H1 (cell line): ENCODE results near the gene CASS4.

ENCODE experiments used
- CEBPB ChIP-seq: IDR thresholded peaks from 2 replicates; pipeline ENCODE4 v1.6.1; 2012; ENCODE audit warnings: low read depth, low read length
- EZH2 ChIP-seq: fragments of 200-600 bp; sonication (generic); IDR thresholded peaks from 2 replicates; pipeline ENCODE4 v1.7.1; 2012; ENCODE audit warnings: low read depth, mild to moderate bottlenecking, moderate library complexity, low read length, inconsistent platforms; ENCODE audit not compliant: severe bottlenecking
- FOSL1 ChIP-seq: IDR thresholded peaks from 2 replicates; pipeline ENCODE4 v1.6.1; 2011; ENCODE audit warnings: mild to moderate bottlenecking, low read depth, low read length, moderate library complexity; ENCODE audit not compliant: insufficient read depth
- HDAC2 ChIP-seq, 2 experiments: fragments of 300-600 bp in 1 of 2; sonication (generic) in 1 of 2; IDR thresholded peaks; 2 replicates each; pipeline ENCODE4 v1.6.1; 2011 to 2012; ENCODE audit warnings: low read depth in 2 of 2, low read length in 2 of 2, mild to moderate bottlenecking in 2 of 2, moderate library complexity in 2 of 2, borderline replicate concordance in 1 of 2, inconsistent platforms in 1 of 2
- KDM1A ChIP-seq: fragments of 200-600, 300-600 bp; sonication (generic); IDR thresholded peaks from 2 replicates; pipeline ENCODE4 v1.7.1; 2016; ENCODE audit warnings: mild to moderate bottlenecking, low read length, borderline replicate concordance
- POLR2A ChIP-seq, 2 experiments: IDR thresholded peaks; 1 replicate in 1 of 2; 2 replicates in 1 of 2; pipeline ENCODE4 v1.6.1; 2011; ENCODE audit warnings: low read depth in 2 of 2, low read length in 2 of 2, mild to moderate bottlenecking in 2 of 2; ENCODE audit errors: control extremely low read depth in 1 of 2
- POLR2AphosphoS5 ChIP-seq: IDR thresholded peaks from 2 replicates; pipeline ENCODE4 v1.6.1; 2011; ENCODE audit warnings: low read depth, low read length
- RAD21 ChIP-seq, 2 experiments: IDR thresholded peaks in 1 of 2; conservative IDR thresholded peaks in 1 of 2; 2 replicates each; pipeline ENCODE4 v1.6.1; 2011; ENCODE audit warnings: low read depth in 2 of 2, low read length in 2 of 2, improper control_type of control experiment in 1 of 2, inconsistent platforms in 1 of 2, mild to moderate bottlenecking in 1 of 2, moderate library complexity in 1 of 2
- SIN3A ChIP-seq, 2 experiments: IDR thresholded peaks in 1 of 2; conservative IDR thresholded peaks in 1 of 2; 2 replicates each; pipeline ENCODE4 v1.6.1; 2011 to 2012; ENCODE audit warnings: low read length in 2 of 2, improper control_type of control experiment in 1 of 2, low read depth in 1 of 2, mild to moderate bottlenecking in 1 of 2
- TAF1 ChIP-seq: IDR thresholded peaks from 2 replicates; pipeline ENCODE4 v1.6.1; 2011; ENCODE audit warnings: mild to moderate bottlenecking, low read depth, low read length
- ZNF274 ChIP-seq: IDR thresholded peaks from 2 replicates; pipeline ENCODE4 v1.7.0; 2012; ENCODE audit warnings: low read length, borderline replicate concordance; ENCODE audit errors: extremely low read depth
- TF ChIP-seq, protein P1 (sequence below), 3 experiments: IDR thresholded peaks; 1 replicate in 2 of 3; 2 replicates in 1 of 3; pipeline versions ENCODE4 v1.5.1 to v1.6.1; 2011; ENCODE audit warnings: low read length in 3 of 3, mild to moderate bottlenecking in 3 of 3, inconsistent platforms in 2 of 3, low read depth in 1 of 3, moderate library complexity in 1 of 3; ENCODE audit not compliant: insufficient read depth in 1 of 3; ENCODE audit errors: control extremely low read depth in 1 of 3
- TF ChIP-seq, protein P2 (sequence below): IDR thresholded peaks from 2 replicates; pipeline ENCODE4 v1.6.1; 2011; ENCODE audit warnings: low read depth, mild to moderate bottlenecking, low read length; ENCODE audit not compliant: insufficient read depth
- TF ChIP-seq, protein P3 (sequence below): IDR thresholded peaks from 2 replicates; pipeline ENCODE4 v1.6.1; 2012; ENCODE audit warnings: inconsistent platforms

DNA sequence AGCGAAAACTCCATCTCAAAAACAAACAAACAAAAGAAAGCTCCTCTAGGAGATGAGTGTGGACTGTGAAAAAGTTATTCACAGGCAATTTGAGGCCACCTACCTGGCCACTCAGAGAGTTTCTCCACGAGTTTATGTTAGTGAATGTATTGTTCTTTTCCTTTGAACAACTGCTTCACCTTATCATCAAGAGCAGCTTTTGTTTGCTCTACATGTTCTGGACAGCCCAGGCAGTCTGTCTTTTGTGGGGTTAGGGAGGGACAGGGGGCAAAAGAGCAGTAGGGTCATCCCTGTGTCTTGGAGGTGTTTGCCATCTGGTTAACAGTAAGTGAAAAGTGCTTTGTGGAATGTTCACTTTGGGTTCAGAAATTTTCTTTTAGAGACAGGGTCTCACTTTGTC is 8.0 kb downstream of the CASS4 start:
- TF ChIP-seq, protein P1, sequence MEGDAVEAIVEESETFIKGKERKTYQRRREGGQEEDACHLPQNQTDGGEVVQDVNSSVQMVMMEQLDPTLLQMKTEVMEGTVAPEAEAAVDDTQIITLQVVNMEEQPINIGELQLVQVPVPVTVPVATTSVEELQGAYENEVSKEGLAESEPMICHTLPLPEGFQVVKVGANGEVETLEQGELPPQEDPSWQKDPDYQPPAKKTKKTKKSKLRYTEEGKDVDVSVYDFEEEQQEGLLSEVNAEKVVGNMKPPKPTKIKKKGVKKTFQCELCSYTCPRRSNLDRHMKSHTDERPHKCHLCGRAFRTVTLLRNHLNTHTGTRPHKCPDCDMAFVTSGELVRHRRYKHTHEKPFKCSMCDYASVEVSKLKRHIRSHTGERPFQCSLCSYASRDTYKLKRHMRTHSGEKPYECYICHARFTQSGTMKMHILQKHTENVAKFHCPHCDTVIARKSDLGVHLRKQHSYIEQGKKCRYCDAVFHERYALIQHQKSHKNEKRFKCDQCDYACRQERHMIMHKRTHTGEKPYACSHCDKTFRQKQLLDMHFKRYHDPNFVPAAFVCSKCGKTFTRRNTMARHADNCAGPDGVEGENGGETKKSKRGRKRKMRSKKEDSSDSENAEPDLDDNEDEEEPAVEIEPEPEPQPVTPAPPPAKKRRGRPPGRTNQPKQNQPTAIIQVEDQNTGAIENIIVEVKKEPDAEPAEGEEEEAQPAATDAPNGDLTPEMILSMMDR (IDR thresholded peaks at IDR 0.05; ENCODE audit: control extremely low read depth in 1 of 3, insufficient read depth in 1 of 3, low read depth in 1 of 3, low read length in 3 of 3): no peak
- TF ChIP-seq HDAC2 (IDR thresholded peaks at IDR 0.05; ENCODE audit: borderline replicate concordance in 1 of 2, low read depth in 2 of 2, low read length in 2 of 2) (no peak), POLR2A (IDR thresholded peaks at IDR 0.05; ENCODE audit: control extremely low read depth in 1 of 2, low read depth in 2 of 2, low read length in 2 of 2) (no peak), TAF1 (no peak), FOSL1 (no peak), CEBPB (no peak), KDM1A (no peak), EZH2 (no peak), POLR2AphosphoS5 (no peak), SIN3A (conservative IDR thresholded peaks at IDR 0.05 in 1 of 2, IDR thresholded peaks at IDR 0.05 in 1 of 2; ENCODE audit: low read depth in 1 of 2, low read length in 2 of 2) (no peak), ZNF274 (no peak), RAD21 (IDR thresholded peaks at IDR 0.05 in 1 of 2, conservative IDR thresholded peaks at IDR 0.05 in 1 of 2; ENCODE audit: low read depth in 2 of 2, low read length in 2 of 2) (no peak)
- TF ChIP-seq, protein P2, sequence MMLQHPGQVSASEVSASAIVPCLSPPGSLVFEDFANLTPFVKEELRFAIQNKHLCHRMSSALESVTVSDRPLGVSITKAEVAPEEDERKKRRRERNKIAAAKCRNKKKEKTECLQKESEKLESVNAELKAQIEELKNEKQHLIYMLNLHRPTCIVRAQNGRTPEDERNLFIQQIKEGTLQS: no peak
- TF ChIP-seq, protein P3, sequence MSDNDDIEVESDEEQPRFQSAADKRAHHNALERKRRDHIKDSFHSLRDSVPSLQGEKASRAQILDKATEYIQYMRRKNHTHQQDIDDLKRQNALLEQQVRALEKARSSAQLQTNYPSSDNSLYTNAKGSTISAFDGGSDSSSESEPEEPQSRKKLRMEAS: no peak
